Measurements from ENCODE around the gene ENHO.

GRCh38 chr9:34558919-34559623 lies 36.3 kb upstream of the ENHO start:
- TF ChIP-seq POLR2A (IDR thresholded peaks at IDR 0.05), result no peak
- no peak for TF ChIP-seq CTCF (IDR thresholded peaks at IDR 0.05)
